Hematopoietic multipotent progenitor cell treated with erythropoietin and hydrocortisone succinate and interleukin-3 and kit ligand, for 17 days (in vitro differentiated cells): ENCODE data around the gene ICE1.

ENCODE experiments used
- DNase-seq: peaks from one replicate; pipeline ENCODE4 v3.0.0-alpha.2; 2015; ENCODE audit warnings: low spot score

The ICE1 gene

DNA sequence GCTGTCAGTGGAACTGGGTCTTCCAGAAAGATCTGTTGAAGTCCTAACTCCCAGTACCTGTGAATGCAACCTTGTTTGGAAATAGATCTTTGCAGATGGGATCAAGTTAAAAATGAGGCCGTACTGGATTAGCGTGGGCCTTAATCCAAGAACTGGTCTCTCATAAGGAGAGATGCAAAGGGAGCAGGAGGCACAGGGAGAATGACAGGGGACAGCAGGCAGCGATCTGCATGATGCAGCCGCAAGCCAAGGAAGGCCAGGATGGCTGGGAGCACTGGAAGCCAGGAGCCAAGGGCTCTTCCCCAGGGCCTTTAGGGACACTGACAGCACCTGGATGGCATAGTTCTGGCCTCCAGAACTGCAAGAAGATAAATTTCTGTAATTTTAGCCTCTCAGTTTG lies 114.4 kb downstream of the ICE1 start:
- DNase-seq: no peak

DNA sequence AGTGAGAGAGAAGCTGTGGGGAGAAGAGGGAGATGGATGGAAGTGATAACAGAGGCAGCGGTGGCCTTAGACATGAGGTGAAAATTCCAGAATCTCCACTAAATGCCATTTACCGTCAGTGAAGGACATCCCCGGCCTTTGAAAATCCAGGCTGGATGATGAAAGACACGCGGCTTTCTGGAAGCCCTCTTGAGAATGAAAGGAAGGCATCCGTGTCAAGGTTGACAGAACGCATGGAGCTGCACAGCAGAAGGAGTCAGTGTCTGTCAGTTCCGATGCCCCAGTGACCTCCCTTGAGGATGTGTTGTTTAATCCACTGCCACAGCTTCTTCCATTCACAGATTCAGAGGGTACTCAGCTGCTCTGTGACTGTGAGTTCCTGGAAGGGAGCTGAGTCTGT lies 114.9 kb downstream of the ICE1 start:
- DNase-seq: no peak

DNA sequence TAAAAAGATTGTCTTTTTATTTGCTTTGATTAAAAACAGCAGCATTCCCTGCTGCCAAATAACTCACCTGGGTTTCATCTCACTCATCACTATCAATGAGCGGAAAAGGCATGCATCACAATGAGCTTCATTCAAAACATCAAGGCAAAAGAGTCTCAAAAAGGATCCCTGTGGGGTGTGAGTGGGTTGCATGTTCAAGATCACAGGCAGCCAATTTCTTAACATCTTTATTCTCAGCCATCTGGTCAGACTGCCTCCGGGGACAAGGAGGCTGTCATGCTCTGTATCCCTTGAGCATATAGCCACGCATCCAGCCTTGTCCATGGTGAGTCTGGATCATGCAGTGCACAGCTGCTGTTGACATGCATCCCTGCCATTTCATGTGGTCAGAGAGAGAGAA lies 117.1 kb downstream of the ICE1 start:
- DNase-seq: no peak
